GM12878 (cell line): ENCODE results near the gene FOLR3.

Experiments
- ATF3 ChIP-seq: IDR thresholded peaks from 2 replicates; pipeline ENCODE4 v1.6.1; 2011; ENCODE audit warnings: low read depth, mild to moderate bottlenecking, low read length, moderate library complexity, borderline replicate concordance; ENCODE audit errors: extremely low read depth
- CEBPB ChIP-seq, 2 experiments: fragments of 150-350 bp in 1 of 2; IDR thresholded peaks; 2 replicates each; pipeline ENCODE4 v1.6.1; 2012 to 2014; ENCODE audit warnings: low read depth in 2 of 2, low read length in 2 of 2, borderline replicate concordance in 1 of 2, inconsistent platforms in 1 of 2
- CHD2 ChIP-seq: IDR thresholded peaks from 2 replicates; pipeline ENCODE4 v1.6.1; 2011; ENCODE audit warnings: low read depth, low read length, improper control_type of control experiment, borderline replicate concordance
- CTCF ChIP-seq, 3 experiments: IDR thresholded peaks in 2 of 3; conservative IDR thresholded peaks in 1 of 3; 2 replicates each; pipeline ENCODE4 v1.5.1; 2011; ENCODE audit warnings: low read depth in 3 of 3, low read length in 3 of 3, mild to moderate bottlenecking in 3 of 3, control low read depth in 2 of 3, moderate library complexity in 2 of 3, inconsistent platforms in 1 of 3, mixed read lengths in 1 of 3; ENCODE audit not compliant: control insufficient read depth in 2 of 3, insufficient read depth in 1 of 3; ENCODE audit errors: extremely low read depth in 1 of 3
- MXI1 ChIP-seq: fragments of 150-350 bp; IDR thresholded peaks from 2 replicates; pipeline ENCODE4 v1.6.1; 2011; ENCODE audit warnings: low read depth, mild to moderate bottlenecking, inconsistent platforms, low read length, improper control_type of control experiment
- NRF1 ChIP-seq: conservative IDR thresholded peaks from 2 replicates; pipeline ENCODE4 v1.6.1; 2011; ENCODE audit warnings: mild to moderate bottlenecking, low read depth, low read length, improper control_type of control experiment
- POLR2A ChIP-seq: IDR thresholded peaks from 2 replicates; pipeline ENCODE4 v1.6.1; 2011; ENCODE audit warnings: low read depth, mild to moderate bottlenecking, low read length
- RCOR1 ChIP-seq: conservative IDR thresholded peaks from 2 replicates; pipeline ENCODE4 v1.6.1; 2012; ENCODE audit warnings: low read depth, low read length, improper control_type of control experiment
- RFX5 ChIP-seq: IDR thresholded peaks from 2 replicates; pipeline ENCODE4 v1.6.1; 2011; ENCODE audit warnings: low read depth, low read length, improper control_type of control experiment
- TCF7 ChIP-seq: IDR thresholded peaks from 2 replicates; pipeline ENCODE4 v1.6.1; 2014; ENCODE audit warnings: antibody characterized with exemption, borderline replicate concordance
- USF2 ChIP-seq: IDR thresholded peaks from 2 replicates; pipeline ENCODE4 v1.6.1; 2011; ENCODE audit warnings: low read depth, low read length, improper control_type of control experiment, borderline replicate concordance
- YY1 ChIP-seq: IDR thresholded peaks from 2 replicates; pipeline ENCODE4 v1.6.1; 2011; ENCODE audit warnings: low read depth, mild to moderate bottlenecking, low read length

GRCh38 chr11:72136684-72137262, 1.2 kb downstream of the FOLR3 start:
- TF ChIP-seq RCOR1 = no peak
- no peak for TF ChIP-seq NRF1
- TF ChIP-seq CEBPB (IDR thresholded peaks at IDR 0.05; ENCODE audit: borderline replicate concordance in 1 of 2, low read depth in 2 of 2, low read length in 2 of 2) = no peak
- TF ChIP-seq CHD2 = no peak
- TF ChIP-seq YY1 = no peak
- no peak for TF ChIP-seq CTCF (IDR thresholded peaks at IDR 0.05 in 2 of 3, conservative IDR thresholded peaks at IDR 0.05 in 1 of 3; ENCODE audit: control insufficient read depth in 2 of 3, extremely low read depth in 1 of 3, insufficient read depth in 1 of 3, low read depth in 3 of 3, low read length in 3 of 3)
- TF ChIP-seq POLR2A = no peak
- no peak for TF ChIP-seq ATF3
- TF ChIP-seq TCF7 = no peak
- TF ChIP-seq USF2 = no peak
- TF ChIP-seq MXI1 = no peak
- TF ChIP-seq RFX5 = no peak
